Transverse colon (tissue), 4 donors: ENCODE measurements around the gene TMEM45A. TPM values are rescaled to one million over a fixed set of nuclear protein-coding genes. Genes with fewer than 3 reads are reported as not detected.

Experiments used
- DNase-seq: peaks from one replicate; pipeline ENCODE4 v3.0.0-alpha.2; 2019
- H3K27ac ChIP-seq, 4 donors: fragments of 200-600 bp; sonication (generic); 2 replicates each; pipeline ENCODE4 v1.5.1; 2016 to 2018; ENCODE audit warnings: inconsistent platforms in 4 of 4
- H3K27me3 ChIP-seq: fragments of 200-600 bp; sonication (generic); 2 replicates; pipeline ENCODE4 v1.5.1; 2017; ENCODE audit warnings: inconsistent platforms
- H3K36me3 ChIP-seq, 4 donors: fragments of 200-600 bp; sonication (generic); 2 replicates each; pipeline ENCODE4 v1.5.1; 2017 to 2019; ENCODE audit warnings: inconsistent platforms in 4 of 4
- H3K4me1 ChIP-seq, 4 donors: fragments of 200-600 bp; sonication (generic); 2 replicates each; pipeline ENCODE4 v1.5.1; 2017 to 2020; ENCODE audit warnings: inconsistent platforms in 4 of 4
- H3K4me3 ChIP-seq, 4 donors: fragments of 200-600 bp; sonication (generic); 1 replicate in 1 of 4; 2 replicates in 3 of 4; pipeline versions ENCODE4 v1.5.1 to v1.6.1; 2017 to 2019; ENCODE audit warnings: inconsistent platforms in 4 of 4
- H3K9me3 ChIP-seq, 2 donors: fragments of 200-600 bp; sonication (generic); 2 replicates each; pipeline ENCODE4 v1.5.1; 2017 to 2019; ENCODE audit warnings: inconsistent platforms in 2 of 2
- CTCF ChIP-seq, 5 experiments: fragments of 200-600 bp in 3 of 5; fragments of 450-650 bp in 2 of 5; sonication (generic) in 3 of 5; IDR thresholded peaks; 1 replicate in 2 of 5; 2 replicates in 3 of 5; pipeline ENCODE4 v1.5.1; 2016 to 2017; ENCODE audit warnings: antibody characterized with exemption in 5 of 5, inconsistent platforms in 3 of 5, mild to moderate bottlenecking in 2 of 5, moderate library complexity in 1 of 5
- EP300 ChIP-seq: sonication (generic); formaldehyde crosslinking; IDR thresholded peaks from one replicate; pipeline ENCODE4 v1.6.1; 2017; ENCODE audit warnings: antibody characterized with exemption, low read depth
- POLR2A ChIP-seq: fragments of 450-650 bp; IDR thresholded peaks from one replicate; pipeline ENCODE4 v1.6.1; 2016; ENCODE audit warnings: antibody characterized with exemption, mild to moderate bottlenecking, moderate library complexity
- POLR2AphosphoS5 ChIP-seq, 3 donors: sonication (generic); formaldehyde crosslinking; IDR thresholded peaks; one replicate each; pipeline ENCODE4 v1.6.1; 2016; ENCODE audit warnings: antibody characterized with exemption in 3 of 3
- WGBS, 2 donors: methylation state at CpG; one replicate each; pipeline ENCODE4 v1.1.5; 2018; ENCODE audit warnings: low coverage in 1 of 2; 5-methylcytosine and 5-hydroxymethylcytosine counted together
- in situ Hi-C, 4 donors: fragments of 200-750 bp; cut with MboI; loops; one replicate each; pipeline versions ENCODE4 v1.15.0 to v1.15.1; 2017; ENCODE audit warnings: low sequenced_read_pairs in 3 of 4, low pct_ligation_motif_present in 1 of 4, low pct_unique_long_range_greater_than_20kb in 1 of 4
- intact Hi-C: fragments of 100-400 bp; cut with DNase I; formaldehyde crosslinking; loops from one replicate; pipeline ENCODE4 v1.15.1; 2023; ENCODE audit warnings: low total_unique reads
- total RNA-seq, 4 donors: library from RNA; depleted of rRNA; stranded (reverse); fragments of >200 nt; gene quantifications; one replicate each; pipeline ENCODE4 v1.1.0, GENCODE V29; 2016

Gene TMEM45A
- total RNA-seq, 4 donors from 2014 or later: 0.60 to 4.1 (median 1.5) TPM

- intact Hi-C loops (no loop called here), in situ Hi-C loops (no loop called here)
- WGBS, 2 donors: 50 to 51% methylated on average over 2 of the region's 2 CpGs
- no peak for DNase-seq
- Histone ChIP-seq H3K9me3 (no peaks in the 10 kb centered on the region), H3K27me3 (no peaks in the 10 kb centered on the region), H3K36me3 (no peaks in the 10 kb centered on the region), H3K27ac (no peak overlapping the region), H3K4me3 (no peak overlapping the region), H3K4me1 (no peaks in the 10 kb centered on the region)
- TF ChIP-seq POLR2AphosphoS5 (IDR thresholded peaks at IDR 0.05) (no peak), POLR2A (no peak), EP300 (no peak), CTCF (IDR thresholded peaks at IDR 0.05) (no peak)
Observed at GRCh38 chr3:100449214-100449613, 43.2 kb upstream of the TMEM45A start.

DNA sequence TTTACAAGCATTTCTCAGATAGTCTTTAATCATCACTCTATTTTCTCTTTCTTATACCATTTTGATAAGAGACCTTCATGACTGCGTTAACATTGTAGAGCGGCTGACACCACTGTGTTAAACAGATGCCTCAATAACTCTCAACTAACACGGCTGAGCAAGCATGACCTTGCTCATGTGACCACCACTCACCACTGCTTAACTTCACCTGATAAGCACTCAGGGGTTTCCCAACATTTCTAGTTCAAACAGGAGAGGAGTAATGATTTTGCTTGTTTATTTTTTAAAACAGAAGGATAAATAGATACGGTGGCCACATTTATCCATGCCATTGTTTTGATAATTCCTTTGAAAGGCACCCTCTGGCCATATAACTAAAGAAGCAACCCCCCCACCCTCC lies 37.7 kb upstream of the TMEM45A start:
- DNase-seq: no peak
- TF ChIP-seq CTCF (IDR thresholded peaks at IDR 0.05) (no peak), EP300 (no peak), POLR2AphosphoS5 (IDR thresholded peaks at IDR 0.05) (no peak), POLR2A (no peak)
- intact Hi-C loops (no loop called here), in situ Hi-C loops (no loop called here)
- H3K9me3 ChIP-seq: no peaks in the 10 kb centered on the region
- no peak overlapping the region for H3K4me3 ChIP-seq
- H3K27ac ChIP-seq: no peak overlapping the region
- WGBS, 2 donors: 84% methylated on average over 4 of the region's 4 CpGs; no CpG with 5 or more reads in 1 of the 2 donors
- H3K4me1 ChIP-seq: no peaks in the 10 kb centered on the region
- no peaks in the 10 kb centered on the region for H3K36me3 ChIP-seq
- no peaks in the 10 kb centered on the region for H3K27me3 ChIP-seq

- no peak overlapping the region for H3K4me3 ChIP-seq
- H3K4me1 ChIP-seq: no peaks in the 10 kb centered on the region
- no peaks in the 10 kb centered on the region for H3K9me3 ChIP-seq
- TF ChIP-seq EP300 (no peak), CTCF (IDR thresholded peaks at IDR 0.05) (no peak), POLR2A (no peak), POLR2AphosphoS5 (IDR thresholded peaks at IDR 0.05) (no peak)
- H3K27ac ChIP-seq: no peak overlapping the region
- no peaks in the 10 kb centered on the region for H3K27me3 ChIP-seq
- intact Hi-C loops (no loop called here), in situ Hi-C loops (no loop called here)
- DNase-seq: no peak
- no peaks in the 10 kb centered on the region for H3K36me3 ChIP-seq
- 40 to 91% methylated on average over 1 to 2 of the region's 2 CpGs for WGBS, 2 donors
Observed at GRCh38 chr3:100455841-100456550, 36.4 kb upstream of the TMEM45A start.

DNA sequence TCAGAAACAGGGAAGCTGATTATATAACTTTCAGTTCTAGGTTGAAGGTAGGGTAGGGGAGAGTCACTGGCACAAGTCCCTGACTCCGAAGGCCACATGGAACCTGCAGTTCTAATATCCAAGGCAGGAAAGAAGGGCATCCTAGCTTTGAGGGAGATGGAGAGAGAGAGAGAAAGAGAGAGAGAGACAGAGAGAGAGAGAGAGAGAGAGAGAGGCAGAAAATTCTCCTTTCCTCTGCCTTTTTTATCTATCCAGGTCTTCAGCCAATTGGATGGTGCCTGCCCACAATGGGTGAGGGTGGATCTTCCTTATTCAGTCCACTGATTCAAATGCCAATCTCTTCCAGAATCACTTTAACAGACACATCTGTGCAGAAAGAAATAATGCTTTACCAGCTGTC lies 35.7 kb upstream of the TMEM45A start:
- Histone ChIP-seq H3K4me3 (no peak overlapping the region), H3K4me1 (no peaks in the 10 kb centered on the region), H3K9me3 (no peaks in the 10 kb centered on the region), H3K27ac (no peak overlapping the region), H3K27me3 (no peaks in the 10 kb centered on the region), H3K36me3 (no peaks in the 10 kb centered on the region)
- whole genome bisulfite sequencing, 2 donors: 86 to 100% methylated on average over 1 of the region's 1 CpG
- intact Hi-C loops (no loop called here), in situ Hi-C loops (no loop called here)
- TF ChIP-seq POLR2A (no peak), EP300 (no peak), CTCF (IDR thresholded peaks at IDR 0.05) (no peak), POLR2AphosphoS5 (IDR thresholded peaks at IDR 0.05) (no peak)
- no peak for DNase-seq
